22Rv1 (cell line): Measurements from ENCODE around the gene SCYGR6.
A peak's percentile ranks its signal among the peaks of the same experiment; 100 is the strongest.
"Not testable (repeated sequence)": the region's sequence is repeated elsewhere in the genome, so short reads cannot be mapped to it uniquely, and the experiment has no call there.

Source experiments
- H3K27ac ChIP-seq: fragments of 450-650 bp; 2 replicates; pipeline ENCODE4 v1.5.1; 2017
- CTCF ChIP-seq: fragments of 450-650 bp; IDR thresholded peaks from 2 replicates; pipeline ENCODE4 v1.5.1; 2017; ENCODE audit warnings: mild to moderate bottlenecking
- ZFX ChIP-seq: fragments of 450-650 bp; IDR thresholded peaks from 2 replicates; pipeline ENCODE4 v1.6.1; 2017; ENCODE audit warnings: antibody characterized with exemption, borderline replicate concordance

SCYGR6 gene

GRCh38 chr2:227761740-227762476, 37.4 kb upstream of the SCYGR6 start:
- no peak overlapping the region for H3K27ac ChIP-seq
- TF ChIP-seq CTCF: no peak

- no peak overlapping the region for H3K27ac ChIP-seq
- TF ChIP-seq ZFX: no peak
- no peak for TF ChIP-seq CTCF
Observed at GRCh38 chr2:227759411-227760118, 35.0 kb upstream of the SCYGR6 start.

- not testable (repeated sequence) for H3K27ac ChIP-seq
Observed at GRCh38 chr2:227756261-227756660, 31.7 kb upstream of the SCYGR6 start.

GRCh38 chr2:227748079-227748478, 23.5 kb upstream of the SCYGR6 start:
- TF ChIP-seq CTCF (peak; percentile 76), ZFX (no peak)
- no peak overlapping the region for H3K27ac ChIP-seq

GRCh38 chr2:227745594-227745993, 21.0 kb upstream of the SCYGR6 start, which contains the start of gene SCYGR8:
SCYGR8 (plus strand) TSS chr2:227745894; CDS start chr2:227745894, 0 bp downstream.
- no peak for TF ChIP-seq ZFX
- TF ChIP-seq CTCF: no peak
- no peak within 1 kb of the TSS for H3K27ac ChIP-seq

GRCh38 chr2:227740705-227741104, 16.1 kb upstream of the SCYGR6 start:
- TF ChIP-seq CTCF: peak; percentile 79
- not testable (repeated sequence) for H3K27ac ChIP-seq

- H3K27ac ChIP-seq: no peak overlapping the region
- TF ChIP-seq CTCF (no peak), ZFX (no peak)
Observed at GRCh38 chr2:227739351-227739750, 14.8 kb upstream of the SCYGR6 start.
